PC-3 (cell line): ENCODE data around the gene GLS.

Experiments
- EZH2 ChIP-seq: fragments of 300-600 bp; sonication (generic); IDR thresholded peaks from one replicate; pipeline ENCODE4 v1.6.1; 2017; ENCODE audit warnings: antibody characterized with exemption, mild to moderate bottlenecking, low read length; ENCODE audit not compliant: unreplicated experiment
- EZH2phosphoT487 ChIP-seq: fragments of 300-600 bp; sonication (generic); IDR thresholded peaks from 2 replicates; pipeline ENCODE4 v1.6.1; 2018; ENCODE audit warnings: mild to moderate bottlenecking, antibody characterized with exemption, low read length, borderline replicate concordance
- TF ChIP-seq, protein P1 (sequence below): fragments of 300-600 bp; sonication (generic); conservative IDR thresholded peaks from 2 replicates; pipeline ENCODE4 v1.5.1; 2017; ENCODE audit warnings: antibody characterized with exemption, low read depth, mild to moderate bottlenecking, low read length

DNA sequence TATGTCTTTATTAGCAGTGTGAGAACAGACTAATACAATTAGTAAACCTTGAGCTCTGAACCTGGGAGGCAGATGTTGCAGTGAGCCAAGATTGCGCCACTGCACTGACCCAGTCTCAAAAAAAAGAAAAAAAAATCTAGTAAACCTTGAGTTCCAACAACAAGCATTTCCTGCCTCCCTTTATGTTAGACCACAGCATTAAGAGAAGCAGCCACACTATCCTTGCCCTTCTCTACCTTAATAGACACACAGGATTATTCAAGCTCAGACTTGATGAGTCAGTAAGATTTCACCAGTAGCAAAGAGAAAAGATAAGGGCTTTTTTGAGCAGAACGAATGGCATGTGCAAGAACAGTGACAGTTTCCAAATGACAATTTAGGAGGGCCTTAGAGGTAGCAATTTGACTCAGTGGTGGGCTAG lies 18.0 kb upstream of the GLS start:
- TF ChIP-seq, protein P1, sequence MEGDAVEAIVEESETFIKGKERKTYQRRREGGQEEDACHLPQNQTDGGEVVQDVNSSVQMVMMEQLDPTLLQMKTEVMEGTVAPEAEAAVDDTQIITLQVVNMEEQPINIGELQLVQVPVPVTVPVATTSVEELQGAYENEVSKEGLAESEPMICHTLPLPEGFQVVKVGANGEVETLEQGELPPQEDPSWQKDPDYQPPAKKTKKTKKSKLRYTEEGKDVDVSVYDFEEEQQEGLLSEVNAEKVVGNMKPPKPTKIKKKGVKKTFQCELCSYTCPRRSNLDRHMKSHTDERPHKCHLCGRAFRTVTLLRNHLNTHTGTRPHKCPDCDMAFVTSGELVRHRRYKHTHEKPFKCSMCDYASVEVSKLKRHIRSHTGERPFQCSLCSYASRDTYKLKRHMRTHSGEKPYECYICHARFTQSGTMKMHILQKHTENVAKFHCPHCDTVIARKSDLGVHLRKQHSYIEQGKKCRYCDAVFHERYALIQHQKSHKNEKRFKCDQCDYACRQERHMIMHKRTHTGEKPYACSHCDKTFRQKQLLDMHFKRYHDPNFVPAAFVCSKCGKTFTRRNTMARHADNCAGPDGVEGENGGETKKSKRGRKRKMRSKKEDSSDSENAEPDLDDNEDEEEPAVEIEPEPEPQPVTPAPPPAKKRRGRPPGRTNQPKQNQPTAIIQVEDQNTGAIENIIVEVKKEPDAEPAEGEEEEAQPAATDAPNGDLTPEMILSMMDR: no peak
- TF ChIP-seq EZH2: no peak
- TF ChIP-seq EZH2phosphoT487: no peak
